H1 (cell line): ENCODE data around the gene DLX2. TPM values are rescaled to one million over a fixed set of nuclear protein-coding genes. Genes with fewer than 3 reads are reported as not detected.
A peak's percentile ranks its signal among the peaks of the same experiment; 100 is the strongest.

Source experiments
- CTCF ChIA-PET: fragments of 300-600 bp; sonication (Branson Sonifier 250); formaldehyde crosslinking; loops from one replicate; lab custom pipeline; 2021; ENCODE audit not compliant: partially characterized antibody; lab: Charles Lee
- POLR2A ChIA-PET: fragments of 300-600 bp; sonication (Branson Sonifier 250); formaldehyde crosslinking; loops from one replicate; lab custom pipeline; 2021; ENCODE audit warnings: inconsistent platforms; ENCODE audit not compliant: partially characterized antibody; lab: Charles Lee
- DNase-seq, 2 experiments: peaks; one replicate each; pipeline versions ENCODE4 v3.0.0 to v3.0.0-alpha.2; 2010 to 2022; ENCODE audit warnings: low spot score in 2 of 2, low read depth in 1 of 2, mixed read lengths in 1 of 2
- FAIRE-seq: peaks from 2 replicates; lab custom pipeline; 2011; peaks lifted over from hg19 to GRCh38; lab: Jason Lieb, UNC
- H2AFZ ChIP-seq: 2 replicates; pipeline ENCODE4 v1.8.1; 2012; ENCODE audit warnings: low read length, inconsistent platforms
- H2AK5ac ChIP-seq: 2 replicates; pipeline ENCODE4 v1.6.1; 2013; ENCODE audit warnings: low read depth, low read length
- H2BK120ac ChIP-seq: replicated peaks from 2 replicates; pipeline ENCODE3; 2013; ENCODE audit warnings: low read depth, low read length, inconsistent platforms
- H2BK12ac ChIP-seq: 2 replicates; pipeline ENCODE4 v1.6.1; 2013; ENCODE audit warnings: low read depth, low read length
- H2BK15ac ChIP-seq: 2 replicates; pipeline ENCODE4 v1.6.1; 2013; ENCODE audit warnings: low read length
- H2BK20ac ChIP-seq: 2 replicates; pipeline ENCODE4 v1.6.1; 2013; ENCODE audit warnings: low read length
- H2BK5ac ChIP-seq: 2 replicates; pipeline ENCODE4 v1.6.1; 2013; ENCODE audit warnings: low read depth, low read length
- H3K14ac ChIP-seq: 2 replicates; pipeline ENCODE4 v1.6.1; 2013; ENCODE audit warnings: inconsistent platforms; ENCODE audit not compliant: insufficient read length
- H3K18ac ChIP-seq: 2 replicates; pipeline ENCODE4 v1.6.1; 2013; ENCODE audit warnings: low read length; ENCODE audit errors: extremely low read depth
- H3K23ac ChIP-seq: 2 replicates; pipeline ENCODE4 v1.6.1; 2013; ENCODE audit warnings: inconsistent platforms; ENCODE audit not compliant: insufficient read length
- H3K23me2 ChIP-seq: 2 replicates; pipeline ENCODE4 v1.6.1; 2013; ENCODE audit warnings: low read depth, low read length
- H3K27ac ChIP-seq: 2 replicates; pipeline ENCODE4 v1.6.1; 2011; ENCODE audit warnings: low read depth, low read length, inconsistent platforms
- H3K27me3 ChIP-seq, 4 experiments: replicated peaks in 1 of 4; 1 replicate in 1 of 4; 2 replicates in 3 of 4; pipeline versions ENCODE4 v1.6.1 to v1.8.1; 2011 to 2013; ENCODE audit warnings: low read length in 3 of 4, mild to moderate bottlenecking in 3 of 4, inconsistent platforms in 2 of 4, mixed read lengths in 2 of 4, moderate library complexity in 1 of 4; ENCODE audit not compliant: control insufficient read depth in 3 of 4, insufficient read depth in 3 of 4; ENCODE audit errors: extremely low read depth in 1 of 4
- H3K36me3 ChIP-seq, 4 experiments: 2 replicates each; pipeline versions ENCODE4 v1.6.1 to v1.8.1; 2011 to 2013; ENCODE audit warnings: mild to moderate bottlenecking in 4 of 4, low read length in 3 of 4, moderate library complexity in 2 of 4, control low read depth in 1 of 4, inconsistent platforms in 1 of 4; ENCODE audit not compliant: insufficient read depth in 4 of 4, control insufficient read depth in 2 of 4
- H3K4ac ChIP-seq: replicated peaks from 2 replicates; pipeline ENCODE3; 2013; ENCODE audit warnings: low read length, low read depth, mixed read lengths, inconsistent platforms; ENCODE audit not compliant: insufficient read length
- H3K4me1 ChIP-seq, 4 experiments: replicated peaks in 1 of 4; 1 replicate in 1 of 4; 2 replicates in 3 of 4; pipeline versions ENCODE4 v1.6.1 to v1.8.1; 2011 to 2013; ENCODE audit warnings: low read length in 3 of 4, inconsistent platforms in 2 of 4, mixed read lengths in 1 of 4; ENCODE audit not compliant: insufficient read depth in 4 of 4, control insufficient read depth in 3 of 4
- H3K4me2 ChIP-seq, 2 experiments: 2 replicates each; pipeline versions ENCODE4 v1.6.1 to v1.8.1; 2011 to 2013; ENCODE audit warnings: low read depth in 2 of 2, low read length in 2 of 2, control low read depth in 1 of 2, inconsistent platforms in 1 of 2, mild to moderate bottlenecking in 1 of 2; ENCODE audit not compliant: insufficient read depth in 1 of 2
- H3K4me3 ChIP-seq, 4 experiments: fragments of 200-600, 300-600 bp in 1 of 4; sonication (generic), shearing (Covaris generic), sonication (Bioruptor Twin) in 1 of 4; 2 replicates each; pipeline versions ENCODE4 v1.5.1 to v1.8.1; 2011 to 2016; ENCODE audit warnings: low read length in 4 of 4, low read depth in 3 of 4, control low read depth in 2 of 4, inconsistent platforms in 2 of 4, mild to moderate bottlenecking in 2 of 4, mixed read lengths in 1 of 4, moderate library complexity in 1 of 4; ENCODE audit not compliant: insufficient read depth in 2 of 4; ENCODE audit errors: extremely low read depth in 1 of 4
- H3K56ac ChIP-seq: replicated peaks from 2 replicates; pipeline ENCODE3; 2013; ENCODE audit warnings: low read depth, mild to moderate bottlenecking, mixed read lengths, low read length, inconsistent platforms; ENCODE audit not compliant: insufficient read length
- H3K79me1 ChIP-seq: 2 replicates; pipeline ENCODE4 v1.6.1; 2013; ENCODE audit warnings: low read depth, low read length, control low read depth
- H3K79me2 ChIP-seq, 2 experiments: 2 replicates each; pipeline versions ENCODE4 v1.6.1 to v1.8.1; 2012 to 2013; ENCODE audit warnings: low read length in 2 of 2, mild to moderate bottlenecking in 2 of 2, inconsistent platforms in 1 of 2; ENCODE audit not compliant: insufficient read depth in 2 of 2, control insufficient read depth in 1 of 2
- H3K9ac ChIP-seq, 4 experiments: replicated peaks in 1 of 4; 1 replicate in 1 of 4; 2 replicates in 3 of 4; pipeline versions ENCODE4 v1.6.1 to v1.8.1; 2011 to 2013; ENCODE audit warnings: low read depth in 3 of 4, low read length in 3 of 4, control low read depth in 2 of 4, mild to moderate bottlenecking in 2 of 4, moderate library complexity in 2 of 4, inconsistent platforms in 1 of 4; ENCODE audit errors: extremely low read depth in 1 of 4
- H3K9me3 ChIP-seq, 2 experiments: 2 replicates each; pipeline versions ENCODE4 v1.6.1 to v1.8.1; 2012 to 2013; ENCODE audit warnings: mild to moderate bottlenecking in 2 of 2, moderate library complexity in 2 of 2, control low read depth in 1 of 2, inconsistent platforms in 1 of 2, low read depth in 1 of 2, low read length in 1 of 2, mixed read lengths in 1 of 2; ENCODE audit not compliant: insufficient read depth in 2 of 2
- H4K20me1 ChIP-seq, 2 experiments: replicated peaks in 1 of 2; 2 replicates each; pipeline versions ENCODE3 to v1.8.1; 2011 to 2013; ENCODE audit warnings: inconsistent platforms in 2 of 2, low read length in 2 of 2, mild to moderate bottlenecking in 1 of 2; ENCODE audit not compliant: insufficient read depth in 2 of 2, control insufficient read depth in 1 of 2
- H4K5ac ChIP-seq: 2 replicates; pipeline ENCODE4 v1.6.1; 2013; ENCODE audit warnings: low read length, low read depth, mixed read lengths, inconsistent platforms; ENCODE audit not compliant: insufficient read length
- H4K8ac ChIP-seq: 2 replicates; pipeline ENCODE4 v1.8.0; 2013; ENCODE audit warnings: mild to moderate bottlenecking, moderate library complexity, low read length, inconsistent platforms; ENCODE audit not compliant: insufficient read depth; ENCODE audit errors: extremely low read depth
- H4K91ac ChIP-seq: replicated peaks from 2 replicates; pipeline ENCODE3; 2013; ENCODE audit warnings: low read length, mixed read lengths, inconsistent platforms; ENCODE audit not compliant: insufficient read length
- CBX8 ChIP-seq: fragments of 300-800, 300-1000 bp; sonication (generic); IDR thresholded peaks from 2 replicates; pipeline ENCODE4 v1.7.1; 2016; ENCODE audit warnings: low read depth, low read length, borderline replicate concordance
- RAD21 ChIP-seq, 2 experiments: IDR thresholded peaks in 1 of 2; conservative IDR thresholded peaks in 1 of 2; 2 replicates each; pipeline ENCODE4 v1.6.1; 2011; ENCODE audit warnings: low read depth in 2 of 2, low read length in 2 of 2, improper control_type of control experiment in 1 of 2, inconsistent platforms in 1 of 2, mild to moderate bottlenecking in 1 of 2, moderate library complexity in 1 of 2
- WGBS, 2 experiments: shearing (Covaris generic) in 1 of 2; methylation state at CpG; one replicate each; pipeline versions ENCODE4 v1.1.6 to v1.1.7; 2013 to 2015; ENCODE audit warnings: low lambda C conversion rate in 2 of 2, mixed read lengths in 2 of 2, inconsistent platforms in 1 of 2, low coverage in 1 of 2, missing lambda C conversion rate in 1 of 2; ENCODE audit not compliant: insufficient replicate concordance in 2 of 2, insufficient coverage in 1 of 2, insufficient read length in 1 of 2; ENCODE audit errors: extremely low coverage in 1 of 2, missing lambda C conversion rate in 1 of 2; 5-methylcytosine and 5-hydroxymethylcytosine counted together
- polyA plus RNA-seq, 7 experiments: library from polyadenylated mRNA; depleted of rRNA in 3 of 7; stranded (reverse) in 5 of 7; unstranded in 2 of 7; fragments of >200 nt in 5 of 7; fragments of 200-250 nt in 2 of 7; gene quantifications; 1 replicate in 5 of 7; 2 replicates in 1 of 7; 4 replicates in 1 of 7; pipeline versions ENCODE4 v1.2.1 to v1.2.3, GENCODE V29; 2011 to 2013; ENCODE audit warnings: missing spikeins in 2 of 7, mixed read lengths in 2 of 7
- total RNA-seq: library from RNA; stranded (reverse); fragmentation: NEBNext Ultra II Directional; extraction: Animal tissue kit (Norgen Biotek cat#: 25700); gene quantifications from 2 replicates; pipeline ENCODE4 v1.2.1, GENCODE V29; 2021
- TF ChIP-seq, protein P1 (sequence below), 3 experiments: IDR thresholded peaks; 1 replicate in 2 of 3; 2 replicates in 1 of 3; pipeline versions ENCODE4 v1.5.1 to v1.6.1; 2011; ENCODE audit warnings: low read length in 3 of 3, mild to moderate bottlenecking in 3 of 3, inconsistent platforms in 2 of 3, low read depth in 1 of 3, moderate library complexity in 1 of 3; ENCODE audit not compliant: insufficient read depth in 1 of 3; ENCODE audit errors: control extremely low read depth in 1 of 3

Gene DLX2
- total and polyA plus RNA-seq, 2 of the 8 experiments (the other 6 are each of a cell fraction or from before 2014, with no cell fraction given): 0.45 TPM; not detected in 1

DNA sequence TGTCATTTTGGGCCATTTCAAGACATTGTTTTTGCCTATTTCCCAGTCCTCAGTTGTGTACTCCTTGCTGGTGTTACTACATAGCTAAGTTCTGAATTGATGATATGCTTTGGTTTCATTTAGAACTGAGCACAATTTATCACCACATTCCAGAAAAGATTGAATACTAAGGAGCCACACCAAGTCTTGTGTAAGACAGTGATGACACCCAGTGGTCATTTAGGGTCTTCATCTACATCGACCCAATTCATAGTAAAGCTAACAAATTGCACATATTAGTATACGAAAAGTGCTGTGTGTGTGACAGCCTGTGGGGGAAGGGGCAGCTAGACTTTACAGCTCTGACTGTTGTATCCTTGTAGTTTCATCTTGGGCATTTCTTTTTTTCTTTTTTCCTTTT is 10.9 kb upstream of the DLX2 start:
- Histone ChIP-seq H3K4me1 (peaks cover 4 to 11% (median 6%) of the 10 kb centered on the region in 4 experiments; a peak in 5 of 7 replicates), H3K4me2 (no peak overlapping the region), H2BK15ac (no peak overlapping the region), H3K18ac (no peak overlapping the region), H3K23me2 (peaks cover 2% of the 10 kb centered on the region; the same call in 1 of the 2 replicates), H3K14ac (no peak overlapping the region), H3K4ac (no peak overlapping the region), H2BK20ac (no peak overlapping the region), H2AFZ (no peak overlapping the region), H3K36me3 (no peaks in the 10 kb centered on the region), H4K20me1 (peaks cover 0 to 5% of the 10 kb centered on the region in 2 experiments), H3K4me3 (no peak overlapping the region), H3K79me1 (no peaks in the 10 kb centered on the region), H3K9me3 (no peaks in the 10 kb centered on the region), H4K91ac (no peak overlapping the region), H3K27me3 (peaks cover 18 to 34% (median 28%) of the 10 kb centered on the region in 4 experiments), H3K23ac (no peak overlapping the region), H4K8ac (no peak overlapping the region), H2BK120ac (no peak overlapping the region), H3K27ac (no peak overlapping the region), H3K56ac (no peak overlapping the region), H4K5ac (no peak overlapping the region), H2BK12ac (no peak overlapping the region), H3K9ac (no peak overlapping the region), H2BK5ac (no peak overlapping the region), H3K79me2 (no peaks in the 10 kb centered on the region), H2AK5ac (no peak overlapping the region)
- TF ChIP-seq, protein P1, sequence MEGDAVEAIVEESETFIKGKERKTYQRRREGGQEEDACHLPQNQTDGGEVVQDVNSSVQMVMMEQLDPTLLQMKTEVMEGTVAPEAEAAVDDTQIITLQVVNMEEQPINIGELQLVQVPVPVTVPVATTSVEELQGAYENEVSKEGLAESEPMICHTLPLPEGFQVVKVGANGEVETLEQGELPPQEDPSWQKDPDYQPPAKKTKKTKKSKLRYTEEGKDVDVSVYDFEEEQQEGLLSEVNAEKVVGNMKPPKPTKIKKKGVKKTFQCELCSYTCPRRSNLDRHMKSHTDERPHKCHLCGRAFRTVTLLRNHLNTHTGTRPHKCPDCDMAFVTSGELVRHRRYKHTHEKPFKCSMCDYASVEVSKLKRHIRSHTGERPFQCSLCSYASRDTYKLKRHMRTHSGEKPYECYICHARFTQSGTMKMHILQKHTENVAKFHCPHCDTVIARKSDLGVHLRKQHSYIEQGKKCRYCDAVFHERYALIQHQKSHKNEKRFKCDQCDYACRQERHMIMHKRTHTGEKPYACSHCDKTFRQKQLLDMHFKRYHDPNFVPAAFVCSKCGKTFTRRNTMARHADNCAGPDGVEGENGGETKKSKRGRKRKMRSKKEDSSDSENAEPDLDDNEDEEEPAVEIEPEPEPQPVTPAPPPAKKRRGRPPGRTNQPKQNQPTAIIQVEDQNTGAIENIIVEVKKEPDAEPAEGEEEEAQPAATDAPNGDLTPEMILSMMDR (IDR thresholded peaks at IDR 0.05; ENCODE audit: control extremely low read depth in 1 of 3, insufficient read depth in 1 of 3, low read depth in 1 of 3, low read length in 3 of 3): peak in 2 of 3 experiments; percentile 42 to 46; a peak in 3 of 4 replicates
- TF ChIP-seq RAD21 (IDR thresholded peaks at IDR 0.05 in 1 of 2, conservative IDR thresholded peaks at IDR 0.05 in 1 of 2; ENCODE audit: low read depth in 2 of 2, low read length in 2 of 2): peak; percentile 77 to 83
- TF ChIP-seq CBX8: no peak
- ChIA-PET CTCF (interaction anchor here (0.5 to 4.8 kb wide), 46 partner anchors 10 to 745 kb away, joined by 3 to 38 read pairs (median 4); no protein-coding TSS in a partner anchor), POLR2A (no interaction called here)
- FAIRE-seq: peak; percentile 50
- 69% methylated on average over 2 of the region's 2 CpGs; no CpG with 5 or more reads in 1 of the 2 experiments for WGBS, 2 experiments
- no peak for DNase-seq
